Panc1 (cell line): ENCODE measurements around the gene EDC3. TPM values are rescaled to one million over a fixed set of nuclear protein-coding genes. Genes with fewer than 3 reads are reported as not detected.

Experiments used
- ATAC-seq: fragments of 200-7000 bp; cut with Tn5 transposase; 2 replicates; pipeline ENCODE4 v1.9.1; 2020; ENCODE audit warnings: mild to moderate bottlenecking, moderate library complexity
- BruUV-seq: library from RNA; stranded (reverse); fragments of 400-500 nt; replicated peaks from 2 replicates; lab custom pipeline; 2021; lab: Mats Ljungman, UMichigan
- CTCF ChIA-PET: fragments of 300-600 bp; sonication (Branson Sonifier 250); formaldehyde crosslinking; loops from one replicate; lab custom pipeline; 2022; ENCODE audit warnings: antibody characterized with exemption; lab: Charles Lee
- POLR2A ChIA-PET: fragments of 300-600 bp; sonication (Branson Sonifier 250); formaldehyde crosslinking; loops from one replicate; lab custom pipeline; 2022; ENCODE audit warnings: antibody characterized with exemption; lab: Charles Lee
- DNase-seq: peaks from one replicate; pipeline ENCODE4 v3.0.0-alpha.2; 2010; ENCODE audit warnings: low read depth, low spot score
- H3K27ac ChIP-seq: 2 replicates; pipeline ENCODE4 v1.5.1; 2011; ENCODE audit warnings: mild to moderate bottlenecking, low read length, inconsistent platforms
- H3K27me3 ChIP-seq: fragments of 200-500 bp; sonication (Bioruptor generic); 2 replicates; pipeline ENCODE4 v1.6.0; 2014; ENCODE audit warnings: low read length, inconsistent platforms; ENCODE audit not compliant: control insufficient read depth, insufficient read depth
- H3K36me3 ChIP-seq: fragments of 200-500 bp; sonication (Bioruptor generic); 2 replicates; pipeline ENCODE4 v1.5.1; 2014; ENCODE audit warnings: inconsistent platforms, mild to moderate bottlenecking, low read length, moderate library complexity; ENCODE audit not compliant: control insufficient read depth, insufficient read depth
- H3K4me1 ChIP-seq: 2 replicates; pipeline ENCODE4 v1.5.1; 2011; ENCODE audit warnings: inconsistent platforms, mild to moderate bottlenecking, low read length, moderate library complexity; ENCODE audit not compliant: control insufficient read depth, insufficient read depth
- H3K4me3 ChIP-seq, 2 experiments: 2 replicates each; pipeline ENCODE4 v1.5.1; 2011 to 2012; ENCODE audit warnings: low read depth in 2 of 2, low read length in 2 of 2, mild to moderate bottlenecking in 2 of 2, inconsistent platforms in 1 of 2, moderate library complexity in 1 of 2
- H3K9me3 ChIP-seq: fragments of 200-500 bp; sonication (Bioruptor generic); 2 replicates; pipeline ENCODE4 v1.5.1; 2014; ENCODE audit warnings: low read depth, mild to moderate bottlenecking, inconsistent platforms, low read length, moderate library complexity; ENCODE audit not compliant: control insufficient read depth, insufficient read depth
- CTCF ChIP-seq: fragments of 450-650 bp; IDR thresholded peaks from 2 replicates; pipeline ENCODE4 v1.5.1; 2017; ENCODE audit warnings: mild to moderate bottlenecking
- POLR2AphosphoS5 ChIP-seq: IDR thresholded peaks from 2 replicates; pipeline ENCODE4 v1.6.1; 2012; ENCODE audit warnings: mild to moderate bottlenecking, low read depth, low read length, moderate library complexity
- REST ChIP-seq, 2 experiments: IDR thresholded peaks; 2 replicates each; pipeline ENCODE4 v1.6.1; 2011 to 2012; ENCODE audit warnings: low read depth in 2 of 2, control low read depth in 1 of 2, low read length in 1 of 2, mild to moderate bottlenecking in 1 of 2, moderate library complexity in 1 of 2; ENCODE audit not compliant: insufficient read depth in 1 of 2
- SIN3A ChIP-seq: IDR thresholded peaks from 2 replicates; pipeline ENCODE4 v1.6.1; 2012; ENCODE audit warnings: low read depth, mild to moderate bottlenecking, low read length, moderate library complexity, borderline replicate concordance; ENCODE audit not compliant: insufficient read depth
- TCF7L2 ChIP-seq: IDR thresholded peaks from 2 replicates; pipeline ENCODE4 v1.6.1; 2011; ENCODE audit warnings: mild to moderate bottlenecking, low read depth, low read length, inconsistent platforms
- in situ Hi-C: cut with HindIII; loops from 2 replicates; pipeline ENCODE4 v1.10.0; 2016; ENCODE audit warnings: low sequenced_read_pairs, low pct_unique_long_range_greater_than_20kb
- intact Hi-C: fragments of 100-400 bp; cut with micrococcal nuclease; formaldehyde crosslinking; loops from one replicate; pipeline ENCODE4 v1.10.0; 2022; ENCODE audit not compliant: unreplicated experiment
- total RNA-seq: library from RNA; stranded (reverse); gene quantifications from one replicate; pipeline ENCODE4 v1.2.1, GENCODE V29; 2021; ENCODE audit not compliant: unreplicated experiment

The EDC3 gene
- total RNA-seq, 1 experiment from 2014 or later: 45.5 TPM

- Histone ChIP-seq H3K27me3 (no peaks in the 10 kb centered on the region), H3K4me3 (no peak overlapping the region), H3K36me3 (peaks cover 11% of the 10 kb centered on the region), H3K27ac (no peak overlapping the region), H3K9me3 (no peaks in the 10 kb centered on the region), H3K4me1 (no peaks in the 10 kb centered on the region; the same call in 1 of the 2 replicates)
- ChIA-PET POLR2A (no interaction called here), CTCF (no interaction called here)
- TF ChIP-seq POLR2AphosphoS5 (no peak), REST (IDR thresholded peaks at IDR 0.05; ENCODE audit: insufficient read depth in 1 of 2, low read depth in 2 of 2, low read length in 1 of 2) (no peak), TCF7L2 (no peak), CTCF (no peak), SIN3A (no peak)
- ATAC-seq (no peak), DNase-seq (no peak)
- no TSS peak for BruUV-seq
- in situ Hi-C loops (no loop called here), intact Hi-C loops (no loop called here)
Measured at GRCh38 chr15:74585857-74586256, 110.0 kb downstream of the EDC3 start.

- H3K27me3 ChIP-seq: no peaks in the 10 kb centered on the region
- ATAC-seq: no peak
- CTCF ChIA-PET: no interaction called here
- TF ChIP-seq TCF7L2 (no peak), CTCF (no peak), SIN3A (no peak), POLR2AphosphoS5 (no peak), REST (IDR thresholded peaks at IDR 0.05; ENCODE audit: insufficient read depth in 1 of 2, low read depth in 2 of 2, low read length in 1 of 2) (no peak)
- intact Hi-C loops: no loop called here
- POLR2A ChIA-PET: no interaction called here
- H3K27ac ChIP-seq: no peak overlapping the region
- no peaks in the 10 kb centered on the region; the same call in 1 of the 2 replicates for H3K4me1 ChIP-seq
- BruUV-seq: no TSS peak
- H3K4me3 ChIP-seq: no peak overlapping the region
- peaks cover 6% of the 10 kb centered on the region for H3K36me3 ChIP-seq
- H3K9me3 ChIP-seq: no peaks in the 10 kb centered on the region
- no peak for DNase-seq
- in situ Hi-C loops: no loop called here
Measured at GRCh38 chr15:74585191-74585590, 110.6 kb downstream of the EDC3 start.
